GM12872 (cell line): ENCODE results near the gene VOPP1.

Experiments used
- CTCF ChIP-seq: IDR thresholded peaks from 3 replicates; pipeline ENCODE4 v1.5.1; 2011; ENCODE audit warnings: low read depth, mild to moderate bottlenecking, low read length, moderate library complexity; ENCODE audit not compliant: insufficient read depth

The VOPP1 gene

GRCh38 chr7:55498142-55498541 is 74.2 kb downstream of the VOPP1 start:
- TF ChIP-seq CTCF = no peak

- no peak for TF ChIP-seq CTCF
Measured at GRCh38 chr7:55497521-55497920, 74.8 kb downstream of the VOPP1 start.

GRCh38 chr7:55496906-55497305 is 75.4 kb downstream of the VOPP1 start:
- TF ChIP-seq CTCF = no peak

GRCh38 chr7:55494951-55495350 is 77.4 kb downstream of the VOPP1 start:
- no peak for TF ChIP-seq CTCF

GRCh38 chr7:55493408-55493807 is 78.9 kb downstream of the VOPP1 start:
- no peak for TF ChIP-seq CTCF

GRCh38 chr7:55491346-55491745 is 81.0 kb downstream of the VOPP1 start:
- no peak for TF ChIP-seq CTCF

GRCh38 chr7:55490099-55490498 is 82.2 kb downstream of the VOPP1 start:
- no peak for TF ChIP-seq CTCF

GRCh38 chr7:55489552-55489951 is 82.8 kb downstream of the VOPP1 start:
- TF ChIP-seq CTCF = no peak
